ENCODE measurements around the gene VPS37D.

DNA sequence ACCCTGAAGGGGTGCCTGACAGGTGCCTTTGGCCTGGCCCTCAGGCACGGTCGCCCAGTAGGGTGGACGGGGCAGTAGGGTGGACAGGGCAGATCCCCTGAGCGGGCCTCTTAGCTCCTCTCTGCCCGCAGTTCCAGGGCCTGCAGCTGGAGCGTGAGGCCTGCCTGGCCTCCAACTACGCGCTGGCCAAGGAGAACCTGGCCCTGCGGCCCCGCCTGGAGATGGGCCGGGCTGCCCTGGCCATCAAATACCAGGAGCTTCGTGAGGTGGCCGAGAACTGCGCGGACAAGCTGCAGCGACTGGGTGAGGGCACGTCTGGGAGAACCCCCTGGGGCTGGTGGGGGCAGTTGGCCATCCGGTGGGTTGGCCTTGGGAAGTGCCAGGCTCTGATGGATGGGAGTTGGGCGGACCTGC, 1.7 kb downstream of the VPS37D start:
- TF ChIP-seq EZH2phosphoT487 (IDR thresholded peaks at IDR 0.05; ENCODE audit: borderline replicate concordance, low read depth): no peak
- no peak for TF ChIP-seq EP300 (IDR thresholded peaks at IDR 0.05; ENCODE audit: borderline replicate concordance in 1 of 2, low read depth in 1 of 2, low read length in 1 of 2)
- TF ChIP-seq, protein P1, sequence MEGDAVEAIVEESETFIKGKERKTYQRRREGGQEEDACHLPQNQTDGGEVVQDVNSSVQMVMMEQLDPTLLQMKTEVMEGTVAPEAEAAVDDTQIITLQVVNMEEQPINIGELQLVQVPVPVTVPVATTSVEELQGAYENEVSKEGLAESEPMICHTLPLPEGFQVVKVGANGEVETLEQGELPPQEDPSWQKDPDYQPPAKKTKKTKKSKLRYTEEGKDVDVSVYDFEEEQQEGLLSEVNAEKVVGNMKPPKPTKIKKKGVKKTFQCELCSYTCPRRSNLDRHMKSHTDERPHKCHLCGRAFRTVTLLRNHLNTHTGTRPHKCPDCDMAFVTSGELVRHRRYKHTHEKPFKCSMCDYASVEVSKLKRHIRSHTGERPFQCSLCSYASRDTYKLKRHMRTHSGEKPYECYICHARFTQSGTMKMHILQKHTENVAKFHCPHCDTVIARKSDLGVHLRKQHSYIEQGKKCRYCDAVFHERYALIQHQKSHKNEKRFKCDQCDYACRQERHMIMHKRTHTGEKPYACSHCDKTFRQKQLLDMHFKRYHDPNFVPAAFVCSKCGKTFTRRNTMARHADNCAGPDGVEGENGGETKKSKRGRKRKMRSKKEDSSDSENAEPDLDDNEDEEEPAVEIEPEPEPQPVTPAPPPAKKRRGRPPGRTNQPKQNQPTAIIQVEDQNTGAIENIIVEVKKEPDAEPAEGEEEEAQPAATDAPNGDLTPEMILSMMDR (IDR thresholded peaks at IDR 0.05): no peak
- TF ChIP-seq, protein P2, sequence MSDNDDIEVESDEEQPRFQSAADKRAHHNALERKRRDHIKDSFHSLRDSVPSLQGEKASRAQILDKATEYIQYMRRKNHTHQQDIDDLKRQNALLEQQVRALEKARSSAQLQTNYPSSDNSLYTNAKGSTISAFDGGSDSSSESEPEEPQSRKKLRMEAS (IDR thresholded peaks at IDR 0.05; ENCODE audit: low read depth): no peak
- no peak for TF ChIP-seq NFIC (IDR thresholded peaks at IDR 0.05; ENCODE audit: borderline replicate concordance)
- TF ChIP-seq, protein P3, sequence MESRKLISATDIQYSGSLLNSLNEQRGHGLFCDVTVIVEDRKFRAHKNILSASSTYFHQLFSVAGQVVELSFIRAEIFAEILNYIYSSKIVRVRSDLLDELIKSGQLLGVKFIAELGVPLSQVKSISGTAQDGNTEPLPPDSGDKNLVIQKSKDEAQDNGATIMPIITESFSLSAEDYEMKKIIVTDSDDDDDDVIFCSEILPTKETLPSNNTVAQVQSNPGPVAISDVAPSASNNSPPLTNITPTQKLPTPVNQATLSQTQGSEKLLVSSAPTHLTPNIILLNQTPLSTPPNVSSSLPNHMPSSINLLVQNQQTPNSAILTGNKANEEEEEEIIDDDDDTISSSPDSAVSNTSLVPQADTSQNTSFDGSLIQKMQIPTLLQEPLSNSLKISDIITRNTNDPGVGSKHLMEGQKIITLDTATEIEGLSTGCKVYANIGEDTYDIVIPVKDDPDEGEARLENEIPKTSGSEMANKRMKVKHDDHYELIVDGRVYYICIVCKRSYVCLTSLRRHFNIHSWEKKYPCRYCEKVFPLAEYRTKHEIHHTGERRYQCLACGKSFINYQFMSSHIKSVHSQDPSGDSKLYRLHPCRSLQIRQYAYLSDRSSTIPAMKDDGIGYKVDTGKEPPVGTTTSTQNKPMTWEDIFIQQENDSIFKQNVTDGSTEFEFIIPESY (IDR thresholded peaks at IDR 0.05; ENCODE audit: borderline replicate concordance, low read depth): no peak

Data from SK-N-SH (cell line).